CD4-positive, alpha-beta T cell treated with Interleukin-17A for 4 hours (primary cell): ENCODE data around the gene ATXN7.

Experiments
- DNase-seq: peaks from one replicate; pipeline ENCODE4 v3.0.0-alpha.2; 2020; ENCODE audit warnings: mixed read lengths

The ATXN7 gene

DNA sequence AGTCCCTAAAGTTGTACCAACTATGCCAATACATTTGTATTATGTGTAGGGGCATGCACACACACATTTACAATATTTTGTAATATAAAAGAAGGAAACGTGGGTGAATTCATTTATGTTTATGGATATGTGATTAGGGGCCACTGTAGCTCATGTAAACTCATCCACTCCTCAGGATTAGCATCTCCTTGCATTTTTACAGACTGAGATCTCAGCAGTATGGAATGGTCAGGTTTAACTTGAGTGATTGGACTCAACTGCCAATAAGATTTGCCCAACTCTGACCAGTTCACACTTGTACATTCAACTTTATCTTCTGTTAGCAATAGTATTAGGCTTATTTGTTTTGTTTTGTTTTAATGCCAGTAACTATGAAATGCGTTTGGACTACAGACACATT, 123.2 kb downstream of the ATXN7 start:
- DNase-seq: no peak

- DNase-seq: no peak
Measured at GRCh38 chr3:63988943-63989342, 125.3 kb downstream of the ATXN7 start.

GRCh38 chr3:63990204-63990603, 126.5 kb downstream of the ATXN7 start:
- DNase-seq: no peak

DNA sequence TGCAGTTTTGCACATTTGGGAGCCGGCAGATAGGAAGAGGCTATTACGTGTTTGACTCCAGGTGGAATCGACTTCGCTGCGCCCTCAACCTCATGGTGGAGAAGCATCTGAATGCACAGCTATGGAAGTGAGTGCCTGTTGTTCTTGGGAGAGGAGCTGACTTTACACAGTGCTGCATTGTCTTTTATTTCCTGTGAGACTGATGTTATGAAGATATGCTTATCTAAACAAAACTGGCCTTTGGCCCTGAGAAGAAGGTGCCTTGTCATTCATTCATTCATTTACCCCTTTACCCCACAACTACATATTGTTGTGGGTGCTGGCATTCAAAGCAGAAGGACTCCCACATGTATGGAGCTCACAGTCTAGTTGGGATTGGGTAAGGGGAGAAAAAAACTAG, 127.1 kb downstream of the ATXN7 start:
- DNase-seq: no peak

GRCh38 chr3:63991666-63992065, 128.0 kb downstream of the ATXN7 start:
- no peak for DNase-seq

DNA sequence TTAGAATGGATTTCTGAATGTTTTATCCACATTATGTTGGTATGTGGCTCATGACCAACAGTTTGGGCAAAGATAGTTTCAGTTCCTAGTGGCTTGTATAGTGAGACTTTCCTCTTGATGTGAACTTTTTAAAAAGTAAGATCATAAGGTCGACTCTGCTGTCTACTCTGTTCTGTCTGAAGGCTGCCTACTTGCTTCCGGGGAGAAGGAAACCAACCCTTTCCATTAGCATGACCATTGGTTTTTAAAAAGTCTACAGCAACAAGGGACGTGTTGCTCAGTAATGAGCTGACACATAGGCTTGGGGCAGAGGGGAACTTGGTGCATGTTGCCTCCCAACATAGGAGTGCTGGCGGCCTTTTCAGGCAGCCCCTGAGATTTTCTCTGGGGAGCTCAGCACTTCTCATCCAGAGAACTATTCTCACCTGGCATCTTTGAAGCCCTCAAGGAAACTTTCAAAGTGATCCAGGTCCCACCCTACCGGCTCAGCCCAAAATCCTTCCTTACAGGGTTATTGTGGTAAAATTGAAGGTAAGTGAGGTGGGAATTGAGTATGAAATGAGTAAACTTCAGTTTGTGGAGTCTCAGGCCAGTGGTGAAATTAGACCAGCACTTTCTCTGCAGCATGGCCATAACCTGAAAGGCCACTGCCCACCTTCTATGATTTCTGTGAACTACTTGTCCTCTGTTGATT, 129.0 kb downstream of the ATXN7 start:
- DNase-seq: no peak

DNA sequence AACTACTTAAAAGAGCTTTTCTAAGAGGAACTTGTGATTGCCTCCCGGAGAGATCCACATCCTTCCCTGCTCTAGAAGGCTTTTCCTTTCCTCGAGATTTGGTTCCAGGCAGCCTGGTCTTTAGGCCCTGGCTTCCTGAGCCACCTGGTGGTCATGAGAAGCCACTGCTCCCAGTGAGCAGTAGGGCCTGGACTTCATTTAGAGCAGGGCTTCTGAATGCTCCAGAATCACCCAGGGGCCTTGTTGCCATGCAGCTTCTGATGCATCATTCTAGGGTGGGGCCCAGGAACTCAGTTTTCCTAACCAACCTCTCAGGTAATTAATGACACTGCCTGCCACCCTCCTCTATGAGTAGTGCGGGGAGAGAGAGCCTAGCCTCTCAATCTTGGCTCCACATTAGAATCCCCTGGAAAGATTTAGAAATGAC, 130.0 kb downstream of the ATXN7 start:
- peak; percentile 68 for DNase-seq

DNA sequence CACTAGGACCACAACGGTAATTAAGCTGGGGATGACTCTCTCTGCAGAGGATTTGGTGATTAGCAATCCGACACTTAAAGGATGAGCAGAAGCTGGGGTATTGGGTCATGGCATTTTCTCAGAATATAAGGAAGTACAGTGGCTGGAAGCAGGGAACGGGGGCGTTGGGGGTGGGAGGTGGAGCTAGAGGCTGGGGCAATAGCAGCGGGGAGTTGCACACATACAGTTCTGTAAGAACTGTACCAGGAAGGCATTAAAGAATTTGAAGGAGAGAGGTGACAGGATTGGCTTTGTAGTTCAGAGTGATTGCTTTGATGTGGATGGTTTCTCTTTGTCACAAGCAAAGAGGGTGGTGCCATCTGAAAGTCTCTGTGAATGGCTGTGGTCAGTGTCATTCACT, 131.4 kb downstream of the ATXN7 start:
- DNase-seq: no peak

- no peak for DNase-seq
Measured at GRCh38 chr3:63998852-63999754, 135.4 kb downstream of the ATXN7 start.

- DNase-seq: no peak
Measured at GRCh38 chr3:64000453-64001055, 136.9 kb downstream of the ATXN7 start.

DNA sequence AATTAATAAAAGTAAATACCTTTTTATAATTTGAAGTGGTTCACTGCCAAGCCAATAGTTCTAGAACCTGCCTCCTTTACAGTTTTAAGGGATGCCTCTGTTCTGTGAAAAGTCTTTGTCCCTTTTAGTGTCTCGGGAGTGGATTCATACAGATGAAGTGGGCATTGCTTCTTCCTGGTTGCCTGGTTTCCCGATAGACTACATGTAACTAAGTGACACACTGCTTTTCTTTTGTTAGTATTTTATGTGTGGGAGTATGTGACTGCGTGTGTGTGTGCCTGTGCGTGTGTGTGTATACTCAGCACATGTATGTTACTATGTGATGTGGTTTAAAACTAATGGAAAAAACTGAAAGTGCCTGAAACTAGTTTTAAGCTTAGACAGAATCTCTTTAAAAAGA, 138.6 kb downstream of the ATXN7 start:
- DNase-seq: no peak

DNA sequence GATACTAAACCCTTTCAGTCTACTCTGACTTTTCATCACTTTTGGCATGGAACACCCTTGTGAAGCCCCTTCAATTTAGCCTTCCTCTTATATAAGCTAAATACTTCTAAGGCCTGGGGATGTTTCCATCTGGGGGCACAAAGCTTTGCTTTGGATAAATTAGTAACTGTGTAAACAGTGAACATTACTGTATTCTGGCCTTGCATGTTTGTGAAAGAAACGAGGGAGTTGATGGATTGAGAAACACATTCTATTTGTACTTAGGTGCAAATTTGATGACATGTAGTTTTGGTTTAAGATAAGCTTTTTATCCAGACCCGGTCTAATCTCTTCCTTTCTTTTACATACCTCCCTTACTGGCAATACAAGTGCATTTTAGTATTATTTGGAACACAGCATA, 139.9 kb downstream of the ATXN7 start:
- no peak for DNase-seq

DNA sequence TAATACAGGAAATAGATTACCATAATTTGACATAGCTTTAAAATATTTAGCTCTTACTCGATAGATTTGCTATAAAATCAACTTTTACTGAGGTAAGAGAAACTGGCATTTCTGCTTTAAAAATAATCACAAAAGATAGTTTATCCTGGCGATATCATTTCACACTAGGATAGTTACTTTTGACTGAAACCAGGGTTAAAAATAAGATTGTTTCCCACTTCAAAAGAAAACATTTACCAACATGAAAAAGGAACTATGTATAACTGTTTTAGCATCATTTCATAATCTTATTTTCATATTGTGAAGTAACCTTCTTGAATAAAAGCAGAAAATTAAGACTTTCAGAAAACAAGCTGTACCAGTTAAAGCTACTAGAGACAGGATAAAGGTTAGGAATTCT, 144.3 kb downstream of the ATXN7 start:
- DNase-seq: no peak

DNA sequence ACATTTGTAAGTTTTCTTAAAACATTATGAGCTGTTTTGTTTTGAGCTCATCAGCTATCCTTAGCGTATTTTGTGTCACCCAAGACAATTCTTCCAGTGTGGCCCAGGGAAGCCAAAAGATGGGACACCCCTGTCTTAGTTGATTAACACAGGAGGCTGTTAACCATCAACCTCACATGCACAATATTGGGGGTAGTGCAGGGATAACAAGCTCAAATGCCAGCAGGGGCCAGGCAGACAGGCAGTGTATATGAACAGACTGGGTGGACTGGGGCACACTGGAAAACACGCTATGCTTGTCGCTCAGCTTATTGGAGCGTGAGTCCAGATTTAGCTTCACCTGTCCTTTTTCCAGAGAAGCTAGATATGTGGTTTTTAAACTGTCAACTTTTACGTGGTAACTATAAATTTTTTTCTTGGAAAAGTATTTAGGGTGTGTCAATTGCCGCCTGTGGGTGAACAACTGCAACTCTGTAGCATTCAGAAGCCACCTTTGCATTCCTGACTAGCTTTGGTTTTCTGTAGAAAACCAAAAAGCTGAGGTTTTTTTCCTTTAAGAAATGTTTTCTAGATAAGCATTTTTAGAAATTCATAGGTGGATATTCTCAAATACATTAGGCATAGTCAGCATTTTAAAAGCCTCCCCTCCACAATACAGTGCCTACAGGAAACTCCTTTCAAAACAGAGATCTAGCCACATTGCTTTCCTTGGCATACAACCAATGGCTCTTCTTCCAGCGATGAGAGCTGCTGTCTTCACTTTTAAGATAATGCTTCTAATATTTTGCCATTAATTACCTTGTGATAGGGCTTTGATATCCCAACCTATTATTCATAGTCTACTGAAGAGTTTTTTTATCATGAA, 145.1 kb downstream of the ATXN7 start:
- no peak for DNase-seq

DNA sequence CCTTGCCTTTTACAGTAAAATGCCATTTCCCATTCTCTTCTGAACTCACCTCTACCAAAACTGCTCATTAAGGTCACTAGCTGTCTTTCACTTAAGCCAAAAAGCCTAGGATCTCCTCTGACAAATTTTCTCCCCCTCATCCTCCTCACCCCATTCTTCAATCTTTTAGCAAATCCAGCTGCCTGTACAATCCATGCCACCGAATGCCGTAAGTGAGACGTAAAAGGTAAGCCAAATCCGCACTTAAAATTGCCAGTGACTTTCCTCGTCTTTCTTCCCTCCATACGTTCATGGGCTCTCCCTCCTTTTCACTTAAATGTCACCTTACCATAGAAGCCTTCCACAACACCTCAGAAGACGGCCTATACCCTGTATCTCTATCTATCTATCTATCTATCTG, 145.9 kb downstream of the ATXN7 start:
- no peak for DNase-seq

DNA sequence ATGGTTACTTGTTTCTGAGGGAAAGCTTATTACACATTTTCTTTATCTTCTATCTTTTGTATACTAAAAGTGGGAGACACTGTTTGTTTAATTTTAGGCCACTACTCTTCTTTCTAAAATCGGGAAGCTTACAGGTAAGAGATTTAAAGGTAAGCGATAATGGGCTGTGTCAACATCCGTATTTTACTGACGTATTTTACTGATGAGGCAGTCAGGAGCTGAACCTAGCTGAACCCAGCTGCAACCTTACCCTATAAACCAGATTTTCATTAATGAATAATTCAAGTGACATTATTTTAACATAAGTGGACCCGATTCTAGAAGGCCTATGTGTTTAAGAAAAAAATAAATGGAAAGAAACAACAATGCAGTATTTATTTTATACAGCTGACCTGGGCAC, 146.5 kb downstream of the ATXN7 start:
- no peak for DNase-seq

DNA sequence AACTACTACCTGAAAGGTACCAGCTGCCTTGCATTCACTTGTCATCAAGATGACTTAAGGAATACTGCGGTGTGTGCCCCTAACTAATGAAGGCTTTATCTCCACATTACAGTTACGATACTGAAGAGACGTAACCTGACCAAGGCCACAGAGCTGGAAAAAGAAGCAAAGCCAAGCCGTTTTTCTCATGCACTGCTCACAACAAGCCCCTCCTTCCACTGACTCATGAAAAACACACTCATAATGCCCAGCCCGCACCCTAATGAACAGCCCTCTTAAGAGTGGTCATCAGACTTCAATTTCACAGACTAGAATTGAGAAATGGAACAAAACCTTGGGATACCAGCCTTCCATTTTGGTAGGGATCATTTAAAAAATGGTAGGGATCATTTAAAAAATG, 148.0 kb downstream of the ATXN7 start:
- DNase-seq: no peak

DNA sequence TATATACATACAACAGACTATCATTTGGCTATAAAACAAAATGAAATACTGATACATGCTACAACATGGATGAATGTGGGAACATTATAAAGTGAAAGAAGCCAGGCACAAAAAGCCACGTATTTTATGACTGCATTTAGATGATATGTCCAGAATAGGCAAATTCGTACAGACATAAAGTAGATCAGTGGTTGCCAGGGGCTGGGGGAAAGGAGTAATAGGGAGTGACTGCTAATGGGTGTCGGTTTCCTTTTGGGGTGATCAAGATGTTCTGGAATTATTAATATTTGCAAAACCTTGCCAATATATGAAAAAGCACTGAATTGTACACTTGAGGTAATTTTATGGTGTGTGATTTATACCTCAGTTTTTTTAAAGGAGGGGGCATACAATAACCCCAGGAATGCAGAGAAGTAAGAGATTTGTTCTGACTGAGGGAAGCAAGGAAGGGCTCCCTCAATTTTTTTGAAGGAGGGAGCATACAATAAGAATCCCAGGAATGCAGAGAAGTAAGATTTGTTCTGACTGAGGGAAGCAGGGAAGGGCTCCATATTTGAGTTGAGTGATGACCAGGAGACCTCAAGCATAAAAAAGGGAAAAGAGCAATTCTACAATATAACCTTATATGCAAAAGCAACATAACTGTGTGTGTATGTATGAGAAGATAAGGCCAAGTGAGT, 153.4 kb downstream of the ATXN7 start:
- no peak for DNase-seq

GRCh38 chr3:64019271-64019670, 155.6 kb downstream of the ATXN7 start:
- no peak for DNase-seq

GRCh38 chr3:64019879-64020278, 156.2 kb downstream of the ATXN7 start:
- no peak for DNase-seq

DNA sequence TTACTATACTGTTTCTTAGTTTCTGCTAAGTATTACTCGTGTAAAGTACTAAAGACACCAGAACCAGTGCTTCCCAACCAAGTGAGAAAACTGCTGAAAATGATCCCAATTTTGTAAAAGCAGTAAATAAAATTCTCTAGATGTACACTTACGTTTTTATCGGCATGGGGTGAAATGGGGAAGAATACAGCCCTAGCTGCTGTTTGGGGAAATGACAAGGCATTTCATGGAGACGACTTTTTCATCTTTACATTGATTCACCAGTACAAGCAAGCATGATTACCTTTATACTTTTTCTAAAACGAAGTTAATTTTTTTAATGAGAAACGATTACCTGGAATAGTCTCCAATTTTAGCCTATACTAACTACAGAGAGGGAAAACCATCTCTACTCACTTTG, 158.3 kb downstream of the ATXN7 start:
- DNase-seq: no peak

DNA sequence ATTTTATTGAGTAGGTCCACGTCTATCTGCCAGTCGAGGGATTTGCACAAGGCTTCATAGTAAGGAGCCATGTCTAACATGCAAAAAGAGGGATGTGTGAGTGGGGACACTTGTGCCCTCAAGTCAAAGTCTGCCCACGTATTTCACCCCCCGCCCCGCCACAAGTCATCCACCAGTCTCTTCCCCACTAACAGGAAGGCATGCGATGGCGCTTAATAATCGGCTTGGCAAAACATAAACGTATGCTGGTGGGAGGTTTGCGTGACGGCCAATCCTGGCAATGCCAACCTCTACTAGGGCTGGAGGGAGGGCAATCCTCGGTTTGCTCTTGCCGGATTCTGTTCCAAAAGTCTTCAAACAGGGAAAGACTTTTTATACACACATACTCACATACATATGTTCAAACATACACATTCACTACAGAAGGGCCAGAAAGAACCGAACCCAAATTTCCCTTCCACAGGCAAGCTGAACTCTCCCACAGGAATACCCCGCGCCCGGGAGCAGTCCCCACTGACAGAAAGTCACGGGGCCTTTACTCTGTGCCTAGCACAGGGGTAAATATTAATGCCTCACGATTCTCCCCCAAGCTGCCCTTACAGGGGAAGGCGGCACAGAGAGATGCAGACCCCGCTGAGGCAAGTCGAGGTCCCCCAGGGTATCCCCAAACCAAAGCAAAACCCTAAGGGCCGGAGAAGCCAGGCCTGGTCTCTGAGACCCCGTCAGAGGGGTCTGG, 159.0 kb downstream of the ATXN7 start:
- DNase-seq: peak; percentile 4
